Measurements from ENCODE around the gene UBR4.

- TF ChIP-seq RFX5 (IDR thresholded peaks at IDR 0.05; ENCODE audit: low read depth, low read length) (no peak), NKRF (conservative IDR thresholded peaks at IDR 0.05) (no peak), ZZZ3 (IDR thresholded peaks at IDR 0.05; ENCODE audit: control insufficient read depth, insufficient read length, low read depth) (no peak), SRF (IDR thresholded peaks at IDR 0.05; ENCODE audit: low read depth in 2 of 2, low read length in 2 of 2) (no peak), SMC3 (IDR thresholded peaks at IDR 0.05; ENCODE audit: borderline replicate concordance, low read length) (no peak)
Measured at GRCh38 chr1:19078536-19078935, 131.5 kb downstream of the UBR4 start.

All from GM12878 (cell line).